Bone marrow (tissue), 2 donors: Measurements from ENCODE around the gene FLNA.
"Not testable (repeated sequence)": the region's sequence is repeated elsewhere in the genome, so short reads cannot be mapped to it uniquely, and the experiment has no call there.

Experiments
- DNase-seq, 2 donors: peaks; one replicate each; lab custom pipeline; 2025; lab: John Stamatoyannopoulos, UW

The FLNA gene

DNA sequence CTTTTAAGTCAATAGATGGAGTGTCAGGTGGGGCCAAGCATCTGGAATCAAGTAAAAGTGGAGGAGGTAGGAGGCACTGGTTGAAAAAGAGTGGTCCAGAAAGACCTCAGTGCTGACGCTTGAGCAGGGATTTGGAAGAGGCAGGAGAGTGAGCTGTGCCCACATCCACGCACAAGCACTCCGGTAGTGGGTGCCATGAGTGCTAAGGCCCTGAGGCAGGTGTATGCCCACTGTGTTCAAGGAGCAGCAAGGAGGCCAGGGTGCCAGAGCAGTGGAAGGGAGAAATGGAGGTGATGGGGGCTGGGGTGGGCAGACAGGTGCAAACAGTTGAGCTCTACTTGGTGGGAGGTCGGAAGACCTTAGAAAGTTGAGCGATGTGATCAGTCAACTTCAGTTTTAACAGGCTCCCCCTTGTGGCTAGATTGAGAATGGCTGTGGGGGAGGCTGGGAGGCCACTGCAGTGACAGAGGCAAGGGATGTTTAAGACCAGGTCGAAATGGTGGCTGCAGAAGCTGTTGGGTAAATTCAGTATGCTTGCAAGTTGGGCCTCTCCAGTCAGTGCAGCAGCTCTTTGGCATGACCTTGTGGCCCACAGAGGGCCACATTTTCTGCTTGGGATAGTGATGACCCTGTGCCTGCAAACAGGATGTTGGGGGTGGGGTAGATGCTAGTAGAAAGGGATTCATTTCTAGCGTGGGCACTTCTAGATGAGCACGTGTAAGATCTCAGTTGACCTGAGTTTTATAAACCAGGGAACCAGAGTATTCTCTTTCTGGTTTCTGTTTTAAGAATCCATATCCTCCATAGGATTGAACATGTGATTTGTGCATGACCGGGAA, 66.1 kb downstream of the FLNA start:
- peak in 1 of 2 donors; percentile 1 for DNase-seq

DNA sequence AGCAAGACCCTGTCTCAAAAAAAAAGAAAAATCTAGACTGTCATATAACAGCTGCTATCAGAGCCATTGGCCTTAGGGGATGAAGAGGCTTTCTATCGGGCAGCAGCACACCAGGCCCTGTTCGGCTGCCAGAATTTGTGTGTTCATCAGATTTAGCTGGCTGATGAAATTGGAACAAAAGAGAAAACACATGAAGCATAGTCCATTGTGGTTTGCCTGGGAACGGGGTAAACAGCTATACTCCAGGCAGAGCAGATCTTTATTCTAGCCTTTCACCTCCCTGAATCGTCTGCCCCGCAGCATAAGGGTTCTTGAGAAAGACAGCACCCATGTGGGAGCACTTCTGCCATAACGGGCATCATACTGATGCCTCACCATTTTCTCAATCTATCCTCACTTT, 67.2 kb downstream of the FLNA start:
- DNase-seq = no peak

DNA sequence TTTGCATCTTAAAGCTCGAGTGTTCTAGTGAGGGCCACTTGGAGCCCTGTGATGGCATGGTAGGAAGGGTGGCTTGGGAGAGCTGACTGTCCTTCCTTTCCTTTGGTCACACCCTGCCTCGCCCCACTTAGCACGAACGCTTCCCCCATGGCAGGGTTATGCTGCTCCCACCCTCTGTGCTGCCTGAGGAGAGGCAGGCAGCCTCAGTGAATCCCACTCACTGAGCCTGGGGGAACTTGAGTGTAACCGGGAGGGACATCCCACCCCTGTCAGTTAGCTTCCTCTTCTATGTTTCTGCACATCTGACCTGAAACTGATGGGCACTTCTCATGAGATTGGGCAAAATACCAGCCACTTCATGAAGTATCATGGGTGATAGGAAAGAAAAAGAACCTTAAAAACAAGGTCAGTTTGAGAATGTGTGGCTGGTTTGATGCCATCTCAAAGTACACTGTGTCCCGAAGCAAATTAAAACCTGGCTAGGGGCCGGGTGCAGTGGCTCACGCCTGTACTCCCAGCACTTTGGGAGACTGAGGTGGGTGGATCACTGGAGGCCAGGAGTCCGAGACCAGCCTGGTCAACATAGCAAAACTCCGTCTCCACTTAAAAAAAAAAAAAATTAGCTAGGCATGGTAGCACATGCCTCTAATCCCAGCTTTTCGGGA, 68.8 kb downstream of the FLNA start:
- DNase-seq = no peak

DNA sequence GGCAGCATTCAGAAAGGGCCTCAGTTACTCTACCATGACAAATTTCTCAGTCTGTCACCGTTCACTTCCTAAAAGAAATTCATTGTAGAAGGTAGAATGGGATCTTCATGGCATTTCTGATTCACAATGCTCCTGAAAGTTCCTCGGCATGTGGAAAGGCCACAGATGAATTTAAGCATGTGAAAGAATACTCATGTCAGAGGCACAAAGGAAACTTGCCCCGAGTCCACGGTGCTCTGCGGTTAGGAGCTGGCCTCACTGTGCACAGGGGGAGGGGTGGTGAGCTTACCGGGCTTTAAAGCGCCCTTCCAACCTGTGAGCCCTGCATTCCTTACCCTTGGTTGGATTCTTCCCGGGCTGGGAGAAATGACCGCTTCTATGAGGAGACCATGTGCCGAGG, 69.6 kb downstream of the FLNA start:
- no peak for DNase-seq

GRCh38 chrX:154303476-154303875, 71.0 kb downstream of the FLNA start:
- no peak for DNase-seq

- DNase-seq = not testable (repeated sequence)
These were observed 71.4 kb downstream of the FLNA start for GRCh38 chrX:154302998-154303397.

- no peak for DNase-seq
These were observed 73.6 kb downstream of the FLNA start for GRCh38 chrX:154300816-154301215.
